GM19035 (cell line): ENCODE data around the gene MEGF10.

Source experiments
- ATAC-seq: cut with Tn5 transposase; IDR thresholded peaks from one replicate; pipeline ENCODE4 v1.9.1; 2021; ENCODE audit not compliant: unreplicated experiment

Gene MEGF10

GRCh38 chr5:127431977-127432585 is 141.5 kb downstream of the MEGF10 start:
- ATAC-seq, result no peak

GRCh38 chr5:127433526-127433925 is 142.9 kb downstream of the MEGF10 start:
- no peak for ATAC-seq

GRCh38 chr5:127434588-127434987 is 144.0 kb downstream of the MEGF10 start:
- ATAC-seq, result no peak

- ATAC-seq, result no peak
These were observed 145.2 kb downstream of the MEGF10 start for GRCh38 chr5:127435821-127436220.

GRCh38 chr5:127439644-127440043 is 149.0 kb downstream of the MEGF10 start:
- ATAC-seq, result no peak

- ATAC-seq, result no peak
These were observed 150.2 kb downstream of the MEGF10 start for GRCh38 chr5:127440831-127441230.

DNA sequence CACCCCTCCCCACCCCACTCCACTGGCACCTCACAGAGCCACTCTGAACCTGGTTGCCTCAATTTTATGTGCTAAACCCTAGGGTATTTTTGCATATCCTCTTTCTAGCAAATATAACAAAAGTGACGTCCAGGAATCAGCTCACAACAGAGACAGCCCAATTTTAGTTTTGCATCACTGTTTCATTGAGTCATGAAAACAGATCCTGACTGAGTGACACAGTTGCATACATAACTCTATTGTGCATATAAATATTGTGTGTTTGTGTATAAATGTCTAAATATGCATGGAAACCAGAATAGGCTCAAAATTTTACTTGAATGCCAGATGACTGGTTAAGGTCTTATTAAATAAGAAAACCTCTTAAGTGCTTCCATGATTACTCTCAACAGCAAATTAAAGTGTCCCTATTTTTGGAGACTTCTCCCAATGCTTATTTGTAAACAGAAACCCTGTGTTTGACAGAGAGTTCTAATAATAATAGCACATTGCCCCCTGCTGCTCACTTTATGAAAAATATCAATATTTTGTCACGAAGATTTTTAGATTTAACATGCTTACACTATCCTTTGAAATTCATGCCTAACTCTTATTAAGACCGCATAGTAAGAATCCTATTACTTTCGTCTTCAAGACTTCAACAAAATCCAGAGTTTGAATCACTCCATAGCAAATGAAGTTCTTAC is 151.3 kb downstream of the MEGF10 start:
- no peak for ATAC-seq

GRCh38 chr5:127444171-127444570 is 153.6 kb downstream of the MEGF10 start:
- ATAC-seq, result no peak

DNA sequence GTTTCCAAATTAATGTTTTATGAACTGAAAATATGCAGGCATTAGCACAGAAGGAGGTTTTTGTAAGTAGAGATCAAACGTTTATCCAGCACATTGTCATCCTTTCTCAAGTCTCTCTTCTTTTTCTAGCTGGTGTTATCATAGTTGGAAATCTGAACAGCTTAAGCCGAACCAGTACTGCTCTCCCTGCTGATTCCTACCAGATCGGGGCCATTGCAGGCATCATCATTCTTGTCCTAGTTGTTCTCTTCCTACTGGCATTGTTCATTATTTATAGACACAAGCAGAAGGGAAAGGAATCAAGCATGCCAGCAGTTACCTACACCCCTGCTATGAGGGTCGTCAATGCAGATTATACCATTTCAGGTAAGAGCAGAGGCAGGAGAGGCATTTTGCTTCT is 154.7 kb downstream of the MEGF10 start:
- no peak for ATAC-seq

DNA sequence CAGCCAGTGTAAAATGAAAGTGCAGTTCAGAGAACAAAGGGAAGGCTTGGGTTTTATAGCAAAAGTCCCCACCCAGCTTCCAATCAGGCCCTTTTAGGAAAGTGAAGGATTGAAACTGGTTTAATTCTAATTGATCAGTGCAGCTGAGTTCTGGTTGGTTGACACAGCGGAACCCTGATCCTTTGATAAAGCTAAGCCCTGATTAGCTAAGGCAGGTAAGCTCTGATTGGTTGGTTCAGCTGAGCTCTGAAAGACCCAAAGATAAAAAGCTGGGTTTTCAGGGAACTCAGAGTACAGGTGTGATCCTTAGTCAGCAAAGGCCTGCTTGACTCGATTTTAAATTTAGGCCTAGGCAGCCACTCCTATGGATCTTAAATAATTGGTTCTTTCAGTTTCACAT is 156.0 kb downstream of the MEGF10 start:
- ATAC-seq, result no peak

GRCh38 chr5:127447827-127448226 is 157.2 kb downstream of the MEGF10 start:
- no peak for ATAC-seq

DNA sequence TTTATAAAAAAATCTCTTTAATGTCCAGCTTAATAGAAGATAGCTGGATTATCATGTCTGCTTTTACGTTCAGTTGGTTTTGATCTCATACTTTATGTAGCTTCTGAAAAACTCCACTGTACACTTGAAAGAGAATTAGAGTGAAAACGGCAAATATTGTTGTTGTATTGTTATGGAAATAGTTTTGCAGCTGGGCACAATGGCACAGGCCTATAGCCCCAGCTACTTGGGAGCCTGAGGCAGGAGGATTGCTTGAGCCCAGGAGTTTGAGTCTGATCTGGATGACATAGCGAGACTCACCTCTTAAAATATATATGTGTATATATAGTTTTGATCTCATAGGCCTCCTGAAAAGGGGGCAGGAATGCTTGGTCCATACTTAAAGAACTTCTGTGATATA is 159.4 kb downstream of the MEGF10 start:
- ATAC-seq, result no peak

DNA sequence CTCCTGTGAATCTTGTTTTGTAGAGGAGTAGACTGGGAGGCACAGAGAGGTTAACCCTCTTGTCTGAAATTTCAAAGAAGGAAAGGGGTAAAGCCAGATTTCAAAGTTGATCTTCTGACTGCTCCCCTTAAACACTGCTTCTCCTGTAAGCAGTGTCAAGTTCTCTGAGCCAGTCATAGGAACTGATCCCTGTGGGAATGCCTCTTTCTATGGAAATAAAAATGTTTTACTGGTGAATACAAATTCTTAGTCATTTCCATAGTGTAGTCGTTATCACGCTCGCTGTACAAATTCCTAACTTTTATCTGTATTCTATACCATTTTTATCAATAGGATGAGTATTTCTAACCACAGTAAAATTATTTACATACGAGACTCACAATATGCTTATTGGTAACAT is 160.5 kb downstream of the MEGF10 start:
- no peak for ATAC-seq

DNA sequence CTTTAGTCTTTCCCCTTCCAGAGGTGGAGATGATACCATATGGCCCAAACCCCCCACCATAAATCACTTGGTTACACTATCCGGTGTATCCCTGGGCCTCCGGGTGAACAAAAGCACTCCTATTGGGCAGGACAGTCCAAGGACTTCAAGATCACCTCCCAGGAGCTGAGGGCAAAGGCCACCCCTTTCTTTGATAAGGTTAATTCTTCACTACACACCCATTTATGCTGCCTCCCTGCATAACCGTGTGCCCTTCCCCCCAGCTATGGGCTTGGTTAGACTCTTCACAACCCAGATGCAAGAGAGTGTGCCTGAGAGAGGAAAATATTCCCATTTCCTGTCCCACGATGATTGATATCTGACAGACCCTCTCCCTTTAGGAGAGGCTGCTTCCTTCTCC is 162.0 kb downstream of the MEGF10 start:
- no peak for ATAC-seq

DNA sequence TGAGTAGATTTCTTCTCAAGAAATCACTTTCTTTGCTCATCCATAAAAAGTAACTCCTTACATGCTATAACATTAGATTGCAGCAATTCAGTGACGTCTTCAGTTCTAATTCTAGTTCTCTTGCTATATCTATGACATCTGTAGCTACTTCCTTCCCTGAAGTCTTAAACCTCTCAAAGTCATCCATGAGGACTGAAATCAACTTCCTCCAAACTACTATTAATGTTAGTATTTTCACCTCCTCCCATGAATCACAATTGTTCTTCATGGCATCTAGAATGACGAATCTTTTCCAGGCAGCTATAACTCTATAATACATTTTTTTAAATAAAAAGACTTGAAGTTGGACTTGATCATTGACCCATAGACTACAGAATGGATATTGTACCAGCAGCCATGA is 180.6 kb downstream of the MEGF10 start:
- no peak for ATAC-seq

GRCh38 chr5:127472700-127473099 is 182.1 kb downstream of the MEGF10 start:
- ATAC-seq, result no peak

- ATAC-seq, result no peak
These were observed 195.9 kb downstream of the MEGF10 start for GRCh38 chr5:127486471-127486870.

GRCh38 chr5:127492854-127493738 is 202.5 kb downstream of the MEGF10 start:
- ATAC-seq, result peak; percentile 75

DNA sequence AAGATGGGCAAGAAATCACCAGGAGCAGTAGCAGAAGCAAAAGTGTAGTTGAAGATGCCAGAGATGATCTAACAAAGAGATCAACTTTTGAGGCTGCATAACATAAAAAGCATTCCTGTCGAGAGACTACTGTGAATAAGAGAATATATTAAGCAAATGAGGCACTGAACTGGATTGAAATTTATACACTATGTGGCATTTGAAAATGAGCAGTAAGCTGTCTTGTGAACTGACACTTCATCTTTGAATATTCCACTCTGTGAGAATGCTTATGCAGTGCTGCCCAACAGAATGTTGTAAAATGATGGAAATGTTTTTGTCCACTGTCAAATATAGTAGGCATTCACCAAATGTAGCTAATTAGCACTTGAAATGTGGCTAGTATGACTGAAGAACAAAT is 208.0 kb downstream of the MEGF10 start:
- no peak for ATAC-seq

GRCh38 chr5:127505905-127506304 is 215.3 kb downstream of the MEGF10 start:
- ATAC-seq, result no peak

- ATAC-seq, result no peak
These were observed 216.0 kb downstream of the MEGF10 start for GRCh38 chr5:127506616-127507015.
